ENCODE measurements around the gene ATG4A.

ATG4A gene

DNA sequence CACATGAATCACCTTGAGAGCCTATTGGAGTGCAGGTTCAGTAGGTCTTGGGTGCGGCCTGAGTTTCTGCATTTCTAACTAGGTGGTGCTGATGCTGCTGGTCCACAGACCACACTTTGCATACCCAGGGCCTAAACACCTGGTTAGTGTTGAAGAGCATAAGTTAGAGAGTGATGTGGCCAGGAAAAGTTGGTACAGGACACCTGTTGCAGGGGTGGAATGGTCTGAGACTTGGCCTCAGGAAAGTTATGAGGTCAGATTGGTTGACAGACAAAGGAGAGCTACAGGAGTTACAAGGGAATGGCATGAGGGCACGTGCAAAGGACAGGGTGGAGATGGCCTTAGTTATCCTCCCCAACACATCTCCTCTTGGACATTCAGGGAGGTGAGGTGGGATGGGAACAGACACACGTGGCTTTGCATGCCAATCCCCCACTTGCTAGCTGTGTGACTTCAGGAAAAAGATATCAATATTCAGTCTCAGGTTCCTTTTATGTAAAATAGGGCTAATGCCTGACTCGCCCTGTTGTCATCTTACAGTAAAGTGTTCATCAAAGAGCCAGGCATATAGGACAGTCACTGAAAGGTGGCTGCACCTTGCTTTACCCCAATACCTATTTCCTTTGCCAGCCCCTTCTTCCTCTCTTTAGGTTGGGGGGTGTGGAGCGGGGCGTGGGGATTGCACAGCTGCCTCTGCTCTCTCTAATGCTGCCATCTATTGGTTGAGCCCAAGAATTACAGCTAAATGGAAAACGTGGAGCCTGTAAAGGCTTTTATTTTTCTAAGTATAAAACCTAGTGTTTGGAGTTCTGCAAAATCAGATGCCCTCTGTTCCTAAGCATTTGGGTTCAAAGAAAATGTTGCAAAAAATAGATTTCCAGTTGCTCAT lies 47.5 kb downstream of the ATG4A start:
- Mint-ChIP-seq H3K36me3 (peaks cover 51% of the 10 kb centered on the region), H3K9me3 (no peaks in the 10 kb centered on the region), H3K27me3 (no peaks in the 10 kb centered on the region), H3K4me3 (no peak overlapping the region), H3K27ac (no peak overlapping the region), H3K4me1 (no peaks in the 10 kb centered on the region)
- ATAC-seq, result no peak

DNA sequence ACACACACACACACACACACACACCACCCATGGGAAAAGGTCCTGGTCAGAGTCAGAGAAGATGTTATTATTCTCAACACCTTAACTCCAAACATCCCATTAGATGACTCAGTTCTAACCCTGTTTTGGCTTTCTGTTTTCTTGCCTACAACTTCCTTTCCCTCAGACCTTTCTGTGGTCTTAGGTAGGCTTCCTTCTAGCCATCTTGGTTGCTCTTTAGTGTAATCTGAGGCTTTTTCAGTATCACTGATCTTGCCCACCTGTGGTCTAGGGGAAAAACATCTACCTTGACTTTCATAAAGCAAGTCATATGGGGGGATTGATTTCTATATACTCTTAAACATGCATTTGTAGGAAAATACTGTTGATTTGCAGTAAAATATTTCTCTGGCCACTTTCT lies 56.9 kb downstream of the ATG4A start:
- Mint-ChIP-seq H3K27me3 (no peaks in the 10 kb centered on the region), H3K4me3 (no peak overlapping the region), H3K27ac (no peak overlapping the region), H3K4me1 (no peaks in the 10 kb centered on the region), H3K9me3 (no peaks in the 10 kb centered on the region), H3K36me3 (peaks cover 38% of the 10 kb centered on the region)
- no peak for ATAC-seq

DNA sequence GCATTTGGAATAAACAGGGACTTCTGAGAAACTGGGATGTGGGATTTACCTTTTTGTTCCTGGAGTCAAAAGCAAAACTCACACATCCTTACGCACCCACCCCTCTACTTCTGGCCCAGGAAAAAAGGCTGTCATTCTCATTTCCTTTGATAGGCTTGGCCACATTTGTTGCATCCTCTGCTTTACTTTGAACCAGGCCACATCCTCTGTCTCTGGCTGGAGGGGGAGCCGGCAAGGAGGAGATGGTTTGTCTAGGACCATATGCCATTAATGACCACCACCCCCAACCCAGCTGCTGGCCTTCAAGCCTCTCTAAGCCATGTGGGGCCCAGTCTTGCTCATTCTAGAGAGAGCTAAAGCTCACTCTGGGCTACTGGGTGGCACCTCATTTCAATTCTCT lies 64.5 kb downstream of the ATG4A start:
- no peak for ATAC-seq
- no peaks in the 10 kb centered on the region for H3K27me3 Mint-ChIP-seq
- no peak overlapping the region for H3K4me3 Mint-ChIP-seq
- H3K4me1 Mint-ChIP-seq, result no peaks in the 10 kb centered on the region
- H3K36me3 Mint-ChIP-seq, result peaks cover 26% of the 10 kb centered on the region
- H3K9me3 Mint-ChIP-seq, result no peaks in the 10 kb centered on the region
- H3K27ac Mint-ChIP-seq, result no peak overlapping the region

DNA sequence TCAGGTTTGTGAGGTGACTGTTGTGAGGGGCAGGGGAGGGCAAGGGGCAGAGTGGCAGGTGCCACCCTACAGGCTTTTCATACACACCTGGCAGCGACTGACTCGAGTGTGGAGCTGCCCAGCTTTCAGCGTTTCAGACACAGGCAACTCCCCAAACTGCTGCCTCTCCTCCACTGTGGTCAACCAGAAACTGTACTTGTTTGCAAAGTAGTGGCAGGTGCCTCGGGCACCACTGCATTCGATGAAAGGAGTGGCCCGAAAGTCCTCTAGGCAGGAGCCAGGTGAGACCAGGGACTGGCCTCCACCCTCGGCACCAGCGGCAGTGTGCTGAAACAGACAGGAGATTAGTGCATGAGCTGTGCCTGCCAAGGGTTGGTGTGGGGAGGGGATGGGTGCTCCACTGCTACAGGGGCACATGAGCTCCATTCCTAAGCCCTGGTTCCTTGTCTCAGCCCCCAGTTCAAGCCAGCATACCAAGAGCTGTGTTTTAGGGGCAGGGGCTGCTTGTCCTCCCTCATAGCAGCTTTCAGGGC lies 65.4 kb downstream of the ATG4A start:
- H3K36me3 Mint-ChIP-seq, result peaks cover 20% of the 10 kb centered on the region
- no peak for ATAC-seq
- no peak overlapping the region for H3K27ac Mint-ChIP-seq
- no peaks in the 10 kb centered on the region for H3K4me1 Mint-ChIP-seq
- H3K9me3 Mint-ChIP-seq, result no peaks in the 10 kb centered on the region
- H3K4me3 Mint-ChIP-seq, result no peak overlapping the region
- H3K27me3 Mint-ChIP-seq, result no peaks in the 10 kb centered on the region

DNA sequence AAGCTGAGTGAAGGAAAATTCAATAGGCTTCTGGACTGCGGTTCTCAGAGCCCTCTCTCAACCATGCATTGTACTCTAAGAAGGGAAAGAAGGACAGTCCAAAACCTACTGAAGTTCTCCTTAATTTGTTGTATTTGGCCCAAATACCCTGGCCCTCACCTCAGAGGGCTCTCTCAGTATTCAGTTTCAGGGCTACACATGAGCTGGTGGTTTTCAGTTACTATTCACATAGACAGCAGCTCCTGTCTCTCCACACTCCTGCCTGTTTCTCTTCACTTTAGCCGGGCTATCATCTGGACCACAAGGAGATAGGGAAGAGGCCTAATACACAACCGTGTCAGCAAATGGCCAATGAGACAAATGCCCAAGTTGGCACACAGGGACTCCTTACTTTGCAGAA lies 66.0 kb downstream of the ATG4A start:
- no peak for ATAC-seq
- no peak overlapping the region for H3K27ac Mint-ChIP-seq
- H3K4me3 Mint-ChIP-seq, result no peak overlapping the region
- peaks cover 20% of the 10 kb centered on the region for H3K36me3 Mint-ChIP-seq
- H3K4me1 Mint-ChIP-seq, result no peaks in the 10 kb centered on the region
- no peaks in the 10 kb centered on the region for H3K27me3 Mint-ChIP-seq
- no peaks in the 10 kb centered on the region for H3K9me3 Mint-ChIP-seq

DNA sequence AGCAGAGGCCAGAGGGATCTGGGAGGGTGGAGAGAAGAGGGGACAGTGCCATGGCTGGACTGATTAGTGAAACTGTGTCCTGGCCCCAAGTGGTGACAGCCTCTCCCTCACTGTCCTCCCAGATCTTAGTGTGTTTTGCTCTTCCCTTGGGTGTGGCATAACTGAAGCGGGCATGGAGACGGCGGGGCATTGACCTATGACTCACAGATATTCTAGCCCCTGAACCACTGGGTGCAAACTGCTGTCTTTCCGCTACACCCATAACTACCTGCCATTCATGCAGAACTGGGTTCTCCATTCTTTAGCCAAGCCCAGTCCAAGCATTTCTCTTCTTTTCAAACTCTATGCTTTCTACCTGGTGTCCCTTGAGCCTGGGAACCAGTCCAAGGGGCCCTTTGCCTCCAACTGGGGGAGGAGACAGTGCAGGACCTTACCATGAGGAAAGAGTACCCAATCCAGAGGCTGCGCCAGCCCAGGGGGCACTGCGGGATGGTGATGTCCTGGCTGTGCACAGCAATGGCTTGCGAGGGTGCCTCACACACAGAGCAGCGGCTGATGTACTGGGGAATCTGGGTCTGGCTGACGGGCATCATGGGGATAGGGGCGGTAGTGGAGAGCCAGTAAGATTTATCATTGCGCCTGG lies 67.6 kb downstream of the ATG4A start:
- no peak for ATAC-seq
- no peak overlapping the region for H3K27ac Mint-ChIP-seq
- no peaks in the 10 kb centered on the region for H3K27me3 Mint-ChIP-seq
- H3K4me1 Mint-ChIP-seq, result no peaks in the 10 kb centered on the region
- no peak overlapping the region for H3K4me3 Mint-ChIP-seq
- H3K9me3 Mint-ChIP-seq, result peaks cover 5% of the 10 kb centered on the region
- H3K36me3 Mint-ChIP-seq, result peaks cover 13% of the 10 kb centered on the region

DNA sequence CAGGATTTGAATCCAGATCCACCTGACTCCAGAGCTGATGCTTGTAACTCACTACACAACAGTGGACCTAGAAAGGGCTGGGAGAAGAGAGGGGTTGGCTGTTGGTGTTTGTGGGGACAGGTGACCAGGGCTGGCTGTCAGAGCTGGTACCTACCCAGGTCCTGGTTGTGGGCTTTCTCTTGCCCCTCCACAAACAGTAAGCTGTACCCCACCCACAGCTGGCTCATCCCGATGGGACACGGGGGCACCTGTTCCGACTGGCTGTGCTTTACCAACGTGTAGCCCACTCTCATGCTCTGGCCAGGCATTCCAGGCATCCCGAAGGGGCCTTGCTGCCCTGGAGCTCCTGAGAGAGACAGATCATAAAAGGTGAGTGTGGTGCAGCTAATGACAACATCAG lies 68.7 kb downstream of the ATG4A start:
- Mint-ChIP-seq H3K4me1 (no peaks in the 10 kb centered on the region), H3K9me3 (peaks cover 5% of the 10 kb centered on the region), H3K4me3 (no peak overlapping the region), H3K27me3 (no peaks in the 10 kb centered on the region), H3K36me3 (peaks cover 8% of the 10 kb centered on the region), H3K27ac (no peak overlapping the region)
- ATAC-seq, result no peak

DNA sequence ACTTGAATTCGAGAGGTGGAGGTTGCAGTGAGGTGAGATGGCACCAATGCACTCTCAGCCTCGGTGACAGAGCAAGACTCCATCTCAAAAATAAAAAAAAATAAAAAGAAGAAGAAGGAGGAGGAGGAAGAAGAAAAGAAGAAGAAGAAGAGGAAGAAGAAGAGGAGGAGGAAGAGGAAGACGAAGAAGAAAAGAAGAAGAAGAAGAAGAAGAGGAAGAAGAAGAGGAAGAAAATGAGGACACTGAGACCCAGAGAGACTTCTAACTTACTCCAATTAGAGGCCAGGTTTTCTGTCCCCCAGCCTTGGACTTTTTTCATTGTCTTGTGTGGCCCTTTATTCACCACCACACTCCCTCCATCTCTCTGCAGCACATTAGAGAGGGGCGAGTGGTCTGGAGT lies 70.7 kb downstream of the ATG4A start:
- H3K9me3 Mint-ChIP-seq, result peaks cover 5% of the 10 kb centered on the region
- no peak overlapping the region for H3K27ac Mint-ChIP-seq
- H3K36me3 Mint-ChIP-seq, result no peaks in the 10 kb centered on the region

DNA sequence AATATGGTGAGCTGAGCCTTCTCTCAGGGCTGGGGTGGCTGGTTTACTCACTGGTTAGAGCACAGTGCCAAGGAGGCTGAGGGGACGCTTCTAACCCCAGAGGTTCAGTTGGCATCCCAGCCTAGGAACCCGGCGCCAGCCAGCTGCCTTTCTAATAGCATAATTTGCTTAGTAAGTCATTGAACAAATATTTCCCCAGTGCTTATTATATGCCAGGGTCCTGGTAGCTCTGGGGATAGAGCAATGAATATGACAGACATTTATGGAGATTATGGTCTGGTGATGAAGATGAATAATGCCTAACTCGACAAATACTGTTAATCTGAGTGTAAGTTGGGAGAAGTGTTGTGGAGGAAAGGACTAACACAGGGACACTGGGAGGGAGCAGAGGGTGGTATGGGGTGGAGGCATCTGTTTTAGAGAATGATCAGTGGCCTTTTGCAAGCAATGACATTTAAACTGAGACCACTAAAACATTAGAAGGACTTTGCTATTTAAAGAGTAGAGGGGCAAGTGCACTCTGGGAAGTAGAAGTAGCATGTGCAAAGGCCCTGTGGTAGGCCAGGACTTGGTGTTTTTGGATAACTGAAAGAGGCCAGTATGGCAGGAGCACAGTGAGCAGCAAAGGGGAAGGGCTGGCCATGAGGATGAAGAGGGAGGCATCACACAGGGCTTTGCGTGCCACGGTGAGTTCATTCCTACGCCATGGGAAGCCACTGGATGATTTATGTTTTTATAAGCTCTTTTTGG lies 71.9 kb downstream of the ATG4A start:
- no peaks in the 10 kb centered on the region for H3K36me3 Mint-ChIP-seq
- ATAC-seq, result no peak
- no peaks in the 10 kb centered on the region for H3K27me3 Mint-ChIP-seq
- H3K4me1 Mint-ChIP-seq, result no peaks in the 10 kb centered on the region
- no peak overlapping the region for H3K27ac Mint-ChIP-seq
- H3K4me3 Mint-ChIP-seq, result no peak overlapping the region
- peaks cover 5% of the 10 kb centered on the region for H3K9me3 Mint-ChIP-seq

More for the DNA sequence above, 70.7 kb downstream of the ATG4A start:
- Mint-ChIP-seq H3K27me3 (no peaks in the 10 kb centered on the region), H3K4me3 (no peak overlapping the region), H3K4me1 (no peaks in the 10 kb centered on the region)
- no peak for ATAC-seq

DNA sequence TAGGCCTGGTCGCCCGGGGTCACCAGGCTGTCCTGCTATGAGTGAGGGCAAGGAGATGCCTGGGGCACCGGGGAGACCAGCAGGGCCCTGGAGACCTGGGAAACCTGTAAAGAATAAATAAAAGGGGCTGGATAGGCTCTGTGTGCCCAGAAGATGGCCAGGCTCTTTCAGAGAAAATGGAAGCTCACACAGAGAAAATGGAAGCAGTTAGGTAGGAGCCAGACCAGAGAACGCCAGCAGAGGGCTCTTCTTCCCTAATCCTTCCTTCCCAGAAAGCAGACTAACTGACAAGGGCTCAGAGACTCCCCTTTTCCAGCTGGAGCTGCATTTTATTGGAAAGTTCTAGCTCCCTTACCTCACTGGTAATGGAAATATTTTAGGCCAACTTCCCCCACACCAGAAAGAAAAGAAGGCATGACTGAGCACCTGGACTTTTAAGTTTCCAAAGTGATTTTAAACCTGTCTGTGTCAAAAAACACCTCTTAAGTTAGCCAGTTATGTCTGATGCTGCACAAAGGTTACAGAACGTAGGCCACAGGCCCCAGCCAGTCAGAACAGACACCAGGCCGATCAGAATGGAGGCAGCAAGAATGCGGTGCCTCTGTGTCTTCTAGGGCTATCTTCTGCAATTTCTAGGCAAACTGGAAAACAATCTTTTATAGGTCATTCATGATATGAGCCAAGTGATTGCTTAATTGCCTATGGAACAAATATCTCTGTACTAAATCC lies 74.0 kb downstream of the ATG4A start:
- no peak for ATAC-seq
- no peak overlapping the region for H3K4me3 Mint-ChIP-seq
- no peak overlapping the region for H3K27ac Mint-ChIP-seq
- H3K36me3 Mint-ChIP-seq, result no peaks in the 10 kb centered on the region
- peaks cover 5% of the 10 kb centered on the region for H3K9me3 Mint-ChIP-seq
- no peaks in the 10 kb centered on the region for H3K4me1 Mint-ChIP-seq
- H3K27me3 Mint-ChIP-seq, result no peaks in the 10 kb centered on the region

DNA sequence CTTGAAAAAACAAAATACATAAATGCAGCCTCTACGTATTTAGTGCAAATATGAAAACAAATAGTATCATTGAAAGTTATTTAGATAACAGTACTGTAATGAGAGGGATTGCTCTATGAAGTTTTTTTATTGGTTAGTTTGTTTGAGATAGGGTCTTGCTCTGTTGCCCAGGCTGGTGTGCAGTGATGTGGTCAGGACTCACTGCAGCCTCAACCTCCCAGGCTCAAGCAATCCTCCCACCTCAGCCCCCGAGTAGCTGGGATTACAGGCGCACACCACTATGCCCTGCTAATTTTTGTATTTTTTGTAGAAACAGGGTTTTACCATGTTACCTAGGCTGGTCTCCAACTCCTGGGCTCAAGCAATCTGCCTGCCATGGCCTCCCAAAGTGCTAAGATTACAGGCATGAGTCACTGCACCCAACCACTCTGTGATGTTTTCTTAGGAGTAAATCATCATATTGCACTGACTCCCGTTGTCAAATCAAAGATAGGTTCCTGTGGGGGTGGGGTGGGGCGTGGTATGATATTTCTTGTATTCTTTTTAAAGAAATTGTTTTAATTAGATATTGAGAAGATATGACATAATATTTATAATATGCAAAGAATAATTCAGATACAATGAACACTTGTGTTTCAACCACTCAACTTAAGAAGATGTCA lies 75.8 kb downstream of the ATG4A start:
- H3K27me3 Mint-ChIP-seq, result no peaks in the 10 kb centered on the region
- no peaks in the 10 kb centered on the region for H3K4me1 Mint-ChIP-seq
- ATAC-seq, result no peak
- no peak overlapping the region for H3K27ac Mint-ChIP-seq
- H3K9me3 Mint-ChIP-seq, result peaks cover 5% of the 10 kb centered on the region
- no peaks in the 10 kb centered on the region for H3K36me3 Mint-ChIP-seq
- no peak overlapping the region for H3K4me3 Mint-ChIP-seq

DNA sequence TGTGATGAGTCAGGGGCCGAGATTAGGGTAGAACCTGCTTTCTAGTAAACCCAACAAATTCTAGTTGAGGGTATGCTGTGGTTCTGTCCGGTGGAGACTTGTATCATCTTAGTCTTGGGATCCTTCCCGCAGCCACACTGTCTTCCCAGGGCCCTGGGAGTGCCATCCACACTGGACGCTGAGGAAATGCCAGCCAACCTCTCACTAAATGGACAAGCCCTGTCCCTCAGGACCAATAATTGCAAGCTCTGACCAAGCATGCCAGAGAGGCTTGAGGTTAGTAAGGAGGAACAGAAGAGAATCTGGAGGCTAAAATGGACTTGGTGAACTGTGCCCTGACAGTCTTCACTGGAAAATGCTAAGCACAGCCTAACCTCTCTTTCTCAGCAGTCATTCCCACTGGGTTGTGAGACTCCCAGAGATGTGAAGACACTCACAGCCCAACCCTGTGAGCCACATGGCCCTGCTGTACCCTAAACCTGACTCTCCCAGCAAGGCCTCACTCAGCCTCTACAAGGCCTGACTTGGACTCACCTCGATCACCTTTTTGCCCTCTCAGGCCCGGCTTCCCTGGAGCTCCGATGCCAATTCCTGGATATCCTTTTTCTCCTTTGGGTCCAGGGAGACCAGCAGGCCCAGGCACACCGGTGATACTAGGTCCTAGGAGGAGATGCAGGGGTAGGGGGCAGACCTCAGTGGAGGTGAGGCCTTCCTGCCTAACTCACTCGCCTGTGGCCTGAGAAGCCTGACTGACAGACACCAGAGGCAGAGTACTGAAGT lies 77.6 kb downstream of the ATG4A start:
- Mint-ChIP-seq H3K4me3 (no peak overlapping the region), H3K4me1 (no peaks in the 10 kb centered on the region), H3K27me3 (no peaks in the 10 kb centered on the region), H3K36me3 (no peaks in the 10 kb centered on the region), H3K9me3 (no peaks in the 10 kb centered on the region), H3K27ac (no peak overlapping the region)
- ATAC-seq, result no peak

DNA sequence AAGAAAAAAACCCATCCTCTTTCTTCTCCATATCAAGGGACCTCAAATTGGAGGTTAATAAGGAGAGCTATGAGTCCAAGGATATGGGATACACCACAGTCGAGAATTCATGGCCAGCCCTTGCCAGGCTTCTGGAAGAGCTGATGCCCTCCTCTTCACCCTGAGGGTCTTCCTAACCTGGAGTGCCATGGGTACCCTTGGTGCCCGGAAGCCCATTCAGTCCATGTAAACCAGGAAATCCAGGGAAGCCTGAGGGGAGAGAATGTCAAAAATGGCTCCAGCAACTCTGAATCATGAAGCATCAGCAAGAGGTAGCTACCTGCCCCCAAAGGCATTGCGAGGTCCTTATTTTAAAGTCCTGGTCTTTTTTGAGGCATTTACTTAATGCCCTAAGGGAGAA lies 78.2 kb downstream of the ATG4A start:
- Mint-ChIP-seq H3K4me3 (no peak overlapping the region), H3K27me3 (no peaks in the 10 kb centered on the region)

DNA sequence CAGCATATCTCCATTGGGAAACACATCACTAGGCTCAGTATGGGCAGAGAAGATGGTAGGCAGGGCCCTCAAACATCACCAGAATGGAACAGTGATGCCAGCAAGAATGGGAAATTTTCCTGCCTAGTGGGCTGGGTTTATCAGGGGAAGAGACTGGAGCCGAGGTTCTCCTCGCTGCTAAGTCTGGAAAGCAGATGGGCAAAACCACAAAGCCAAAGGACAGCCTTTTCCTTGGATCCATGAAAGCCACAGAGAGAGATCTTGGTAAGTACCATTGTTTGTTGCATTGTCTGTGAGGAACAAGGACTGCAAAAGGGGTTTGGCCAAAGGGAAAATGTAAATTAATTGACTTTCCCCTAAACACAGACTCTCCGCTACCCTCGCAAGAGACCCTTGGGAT lies 80.1 kb downstream of the ATG4A start:
- Mint-ChIP-seq H3K27me3 (no peaks in the 10 kb centered on the region), H3K27ac (no peak overlapping the region), H3K4me1 (no peaks in the 10 kb centered on the region), H3K9me3 (no peaks in the 10 kb centered on the region), H3K36me3 (no peaks in the 10 kb centered on the region), H3K4me3 (no peak overlapping the region)
- no peak for ATAC-seq

More for the DNA sequence above, 78.2 kb downstream of the ATG4A start:
- Mint-ChIP-seq H3K36me3 (no peaks in the 10 kb centered on the region), H3K9me3 (no peaks in the 10 kb centered on the region), H3K4me1 (no peaks in the 10 kb centered on the region), H3K27ac (no peak overlapping the region)
- ATAC-seq, result no peak
